Calu3 (cell line): ENCODE measurements around the gene LDLRAD3. TPM values are rescaled to one million over a fixed set of nuclear protein-coding genes. Genes with fewer than 3 reads are reported as not detected.

Experiments used
- BruUV-seq: library from RNA; stranded (reverse); fragments of 400-500 nt; replicated peaks from 2 replicates; lab custom pipeline; 2021; lab: Mats Ljungman, UMichigan
- CTCF ChIA-PET: fragments of 300-600 bp; sonication (Branson Sonifier 250); formaldehyde crosslinking; loops from one replicate; lab custom pipeline; 2022; ENCODE audit warnings: antibody characterized with exemption; lab: Charles Lee
- DNase-seq: peaks from one replicate; pipeline ENCODE4 v3.0.0; 2022
- H3K27ac Mint-ChIP-seq: one replicate; pipeline ENCODE4 v1.8.0; 2022; ENCODE audit warnings: mixed read lengths; ENCODE audit not compliant: unreplicated experiment
- H3K27me3 Mint-ChIP-seq: one replicate; pipeline ENCODE4 v1.8.0; 2022; ENCODE audit warnings: mixed read lengths; ENCODE audit not compliant: unreplicated experiment
- H3K36me3 Mint-ChIP-seq: one replicate; pipeline ENCODE4 v1.8.0; 2022; ENCODE audit warnings: mild to moderate bottlenecking, moderate library complexity, mixed read lengths; ENCODE audit not compliant: insufficient read depth, unreplicated experiment
- H3K4me1 Mint-ChIP-seq: one replicate; pipeline ENCODE4 v1.8.0; 2022; ENCODE audit warnings: mild to moderate bottlenecking, low read depth, mixed read lengths; ENCODE audit not compliant: unreplicated experiment
- H3K4me3 Mint-ChIP-seq: one replicate; pipeline ENCODE4 v1.8.0; 2022; ENCODE audit warnings: mild to moderate bottlenecking, low read depth, moderate library complexity, mixed read lengths; ENCODE audit not compliant: unreplicated experiment
- H3K9me3 Mint-ChIP-seq: one replicate; pipeline ENCODE4 v1.8.0; 2022; ENCODE audit warnings: low read depth, mixed read lengths; ENCODE audit not compliant: unreplicated experiment
- intact Hi-C: fragments of 100-400 bp; cut with micrococcal nuclease; formaldehyde crosslinking; loops from one replicate; pipeline ENCODE4 v1.10.0; 2022; ENCODE audit not compliant: unreplicated experiment
- total RNA-seq: library from RNA; stranded (reverse); gene quantifications from 2 replicates; pipeline ENCODE4 v1.2.3, GENCODE V29; 2022
- TF ChIP-seq, protein P1 (sequence below): fragments of 200-600 bp; IDR thresholded peaks from one replicate; pipeline ENCODE4 v1.8.0; 2022; ENCODE audit warnings: antibody characterized with exemption; ENCODE audit not compliant: unreplicated experiment

The LDLRAD3 gene
- total RNA-seq, 1 experiment from 2014 or later, result 16.2 TPM

DNA sequence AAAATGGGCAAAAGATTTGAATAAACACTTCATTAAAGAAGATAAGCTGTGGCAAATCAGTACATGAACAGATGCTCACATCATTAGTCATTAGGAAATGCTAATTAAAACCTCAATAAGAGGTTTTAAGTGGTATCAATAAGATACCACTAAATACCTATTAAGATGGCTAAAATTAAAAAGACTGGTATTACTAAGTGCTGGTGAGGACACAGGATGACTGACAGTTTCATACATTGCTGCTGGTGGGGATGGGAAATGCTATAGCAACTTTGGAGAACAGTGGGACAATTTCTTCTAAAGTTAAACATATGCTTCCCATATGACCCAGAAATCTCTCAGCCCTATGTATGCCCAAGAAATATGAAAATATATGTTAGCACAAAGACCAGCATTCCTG lies 276.1 kb downstream of the LDLRAD3 start:
- Mint-ChIP-seq H3K4me3 (no peak overlapping the region), H3K27ac (no peak overlapping the region), H3K4me1 (peaks cover 3% of the 10 kb centered on the region), H3K36me3 (no peaks in the 10 kb centered on the region), H3K27me3 (no peaks in the 10 kb centered on the region), H3K9me3 (peaks cover 2% of the 10 kb centered on the region)
- TF ChIP-seq, protein P1, sequence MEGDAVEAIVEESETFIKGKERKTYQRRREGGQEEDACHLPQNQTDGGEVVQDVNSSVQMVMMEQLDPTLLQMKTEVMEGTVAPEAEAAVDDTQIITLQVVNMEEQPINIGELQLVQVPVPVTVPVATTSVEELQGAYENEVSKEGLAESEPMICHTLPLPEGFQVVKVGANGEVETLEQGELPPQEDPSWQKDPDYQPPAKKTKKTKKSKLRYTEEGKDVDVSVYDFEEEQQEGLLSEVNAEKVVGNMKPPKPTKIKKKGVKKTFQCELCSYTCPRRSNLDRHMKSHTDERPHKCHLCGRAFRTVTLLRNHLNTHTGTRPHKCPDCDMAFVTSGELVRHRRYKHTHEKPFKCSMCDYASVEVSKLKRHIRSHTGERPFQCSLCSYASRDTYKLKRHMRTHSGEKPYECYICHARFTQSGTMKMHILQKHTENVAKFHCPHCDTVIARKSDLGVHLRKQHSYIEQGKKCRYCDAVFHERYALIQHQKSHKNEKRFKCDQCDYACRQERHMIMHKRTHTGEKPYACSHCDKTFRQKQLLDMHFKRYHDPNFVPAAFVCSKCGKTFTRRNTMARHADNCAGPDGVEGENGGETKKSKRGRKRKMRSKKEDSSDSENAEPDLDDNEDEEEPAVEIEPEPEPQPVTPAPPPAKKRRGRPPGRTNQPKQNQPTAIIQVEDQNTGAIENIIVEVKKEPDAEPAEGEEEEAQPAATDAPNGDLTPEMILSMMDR, result no peak
- intact Hi-C loops, result no loop called here
- BruUV-seq, result no TSS peak
- no peak for DNase-seq
- CTCF ChIA-PET, result no interaction called here

- intact Hi-C loops, result no loop called here
- CTCF ChIA-PET, result interaction anchor here (1.3 kb wide), 1 partner anchor 11 kb away, joined by 3 read pairs; no protein-coding TSS in a partner anchor
- Mint-ChIP-seq H3K36me3 (no peaks in the 10 kb centered on the region), H3K4me1 (no peaks in the 10 kb centered on the region), H3K4me3 (no peak overlapping the region), H3K27me3 (no peaks in the 10 kb centered on the region), H3K27ac (no peak overlapping the region), H3K9me3 (peaks cover 2% of the 10 kb centered on the region)
- no peak for DNase-seq
- no TSS peak for BruUV-seq
- TF ChIP-seq, protein P1, result no peak
These were observed 279.2 kb downstream of the LDLRAD3 start for GRCh38 chr11:36222831-36223635.

DNA sequence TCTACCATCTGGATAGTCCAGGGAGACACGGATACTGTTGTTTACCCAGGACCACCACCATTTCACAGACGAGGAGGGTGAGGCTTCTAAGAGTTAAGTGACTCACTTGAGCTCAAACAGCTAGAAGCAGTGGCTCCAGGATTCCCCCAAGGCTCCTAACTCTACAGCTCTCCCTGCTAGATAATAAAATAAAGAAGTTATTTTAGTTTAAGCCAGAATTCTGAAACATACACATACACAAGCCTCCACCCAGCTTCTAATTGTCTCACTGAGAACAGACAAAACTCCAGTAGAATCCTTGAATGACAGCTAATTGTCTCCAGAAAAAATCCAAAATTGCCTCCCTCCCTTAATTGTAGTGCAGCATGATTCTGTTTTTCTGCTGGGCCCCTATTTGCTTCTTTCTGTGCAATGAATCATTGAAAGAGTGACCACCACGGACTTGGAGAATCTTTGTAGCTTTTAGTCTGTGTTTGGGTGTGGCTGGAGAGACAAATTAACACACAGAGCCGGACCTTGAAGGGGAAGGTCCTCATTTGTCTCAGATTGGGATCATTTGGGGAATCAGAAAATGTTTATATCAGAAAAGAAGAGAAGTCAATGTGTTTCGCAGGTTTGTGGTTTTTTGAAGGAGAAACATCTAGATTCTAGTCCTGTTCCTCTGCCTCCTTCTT lies 280.5 kb downstream of the LDLRAD3 start:
- no TSS peak for BruUV-seq
- TF ChIP-seq, protein P1, result no peak
- intact Hi-C loops, result no loop called here
- CTCF ChIA-PET, result no interaction called here
- Mint-ChIP-seq H3K27me3 (no peaks in the 10 kb centered on the region), H3K4me1 (no peaks in the 10 kb centered on the region), H3K36me3 (peaks cover 4% of the 10 kb centered on the region), H3K4me3 (no peak overlapping the region), H3K27ac (no peak overlapping the region), H3K9me3 (peaks cover 2% of the 10 kb centered on the region)
- DNase-seq, result no peak

DNA sequence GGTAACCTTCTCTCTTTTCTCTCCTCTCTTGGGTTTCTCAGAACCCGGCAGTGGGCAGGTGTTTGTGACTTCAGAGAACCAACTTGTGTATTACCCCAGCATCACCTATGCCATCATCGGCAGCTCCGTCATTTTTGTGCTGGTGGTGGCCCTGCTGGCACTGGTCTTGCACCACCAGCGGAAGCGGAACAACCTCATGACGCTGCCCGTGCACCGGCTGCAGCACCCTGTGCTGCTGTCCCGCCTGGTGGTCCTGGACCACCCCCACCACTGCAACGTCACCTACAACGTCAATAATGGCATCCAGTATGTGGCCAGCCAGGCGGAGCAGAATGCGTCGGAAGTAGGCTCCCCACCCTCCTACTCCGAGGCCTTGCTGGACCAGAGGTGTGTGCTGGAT lies 283.2 kb downstream of the LDLRAD3 start:
- intact Hi-C loops, result no loop called here
- TF ChIP-seq, protein P1, result no peak
- no peaks in the 10 kb centered on the region for H3K4me1 Mint-ChIP-seq
- H3K27ac Mint-ChIP-seq, result no peak overlapping the region
- CTCF ChIA-PET, result no interaction called here
- DNase-seq, result no peak
- H3K9me3 Mint-ChIP-seq, result no peaks in the 10 kb centered on the region
- H3K4me3 Mint-ChIP-seq, result no peak overlapping the region
- H3K36me3 Mint-ChIP-seq, result peaks cover 4% of the 10 kb centered on the region
- H3K27me3 Mint-ChIP-seq, result no peaks in the 10 kb centered on the region
- BruUV-seq, result no TSS peak
